MCF 10A (cell line): ENCODE measurements around the gene SVOP. TPM values are rescaled to one million over a fixed set of nuclear protein-coding genes. Genes with fewer than 3 reads are reported as not detected.

Experiments
- BruUV-seq: library from RNA; stranded (reverse); fragments of 400-500 nt; replicated peaks from 2 replicates; lab custom pipeline; 2021; lab: Mats Ljungman, UMichigan
- CTCF ChIA-PET: fragments of 300-600 bp; sonication (Branson Sonifier 250); formaldehyde crosslinking; extraction: SDS; loops from one replicate; lab custom pipeline; 2021; ENCODE audit warnings: antibody characterized with exemption, inconsistent platforms; lab: Yijun Ruan, JAX
- POLR2A ChIA-PET: fragments of 300-600, 350-650 bp; sonication (Branson Sonifier 250); formaldehyde crosslinking; extraction: SDS; loops from one replicate; lab custom pipeline; 2020; ENCODE audit warnings: antibody characterized with exemption, inconsistent platforms; lab: Yijun Ruan, JAX
- DNase-seq: peaks from one replicate; pipeline ENCODE4 v3.0.0-alpha.2; 2018; ENCODE audit not compliant: unreplicated experiment
- H3K27ac Mint-ChIP-seq: one replicate; pipeline ENCODE4 v1.8.0; 2022; ENCODE audit warnings: mild to moderate bottlenecking, low read depth, mixed read lengths; ENCODE audit not compliant: unreplicated experiment
- H3K27me3 Mint-ChIP-seq: one replicate; pipeline ENCODE4 v1.8.0; 2022; ENCODE audit warnings: mixed read lengths; ENCODE audit not compliant: insufficient read depth, unreplicated experiment
- H3K36me3 Mint-ChIP-seq: one replicate; pipeline ENCODE4 v1.8.0; 2022; ENCODE audit warnings: mild to moderate bottlenecking, moderate library complexity, mixed read lengths; ENCODE audit not compliant: insufficient read depth, unreplicated experiment
- H3K4me1 Mint-ChIP-seq: one replicate; pipeline ENCODE4 v1.8.0; 2022; ENCODE audit warnings: mixed read lengths; ENCODE audit not compliant: insufficient read depth, unreplicated experiment
- H3K4me3 Mint-ChIP-seq: one replicate; pipeline ENCODE4 v1.8.0; 2022; ENCODE audit warnings: mild to moderate bottlenecking, moderate library complexity, mixed read lengths; ENCODE audit not compliant: unreplicated experiment
- H3K9me3 Mint-ChIP-seq: one replicate; pipeline ENCODE4 v1.8.0; 2022; ENCODE audit warnings: mixed read lengths; ENCODE audit not compliant: unreplicated experiment
- intact Hi-C: fragments of 100-400 bp; cut with micrococcal nuclease; formaldehyde crosslinking; loops from 2 replicates; pipeline ENCODE4 v1.14.1; 2022
- total RNA-seq: library from RNA; stranded (reverse); gene quantifications from 2 replicates; pipeline ENCODE4 v1.2.3, GENCODE V29; 2022
- TF ChIP-seq, protein P1 (sequence below): fragments of 200-600 bp; IDR thresholded peaks from one replicate; pipeline ENCODE4 v1.8.0; 2022; ENCODE audit warnings: antibody characterized with exemption, mild to moderate bottlenecking; ENCODE audit not compliant: unreplicated experiment

The SVOP gene
- total RNA-seq, 1 experiment from 2014 or later, result not detected

DNA sequence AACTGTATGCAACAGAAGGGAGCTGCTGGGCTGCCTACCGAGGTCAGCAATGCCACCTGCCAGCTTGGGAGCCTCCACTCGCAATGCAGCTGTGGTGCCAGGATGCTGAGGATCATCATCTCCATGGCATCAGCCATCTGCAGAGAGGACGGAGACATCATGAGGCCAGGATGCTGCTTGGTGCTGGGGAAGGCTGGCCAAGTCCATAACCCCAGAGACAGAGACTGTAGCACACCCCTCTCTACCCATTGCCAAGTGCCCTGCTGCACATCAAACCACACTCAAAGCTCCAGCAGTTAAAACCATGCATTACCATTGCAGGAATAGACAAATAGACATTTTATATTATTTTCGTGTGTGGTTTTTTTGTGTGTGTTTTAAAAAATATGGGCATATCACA lies 43.5 kb downstream of the SVOP start:
- H3K9me3 Mint-ChIP-seq, result no peaks in the 10 kb centered on the region
- CTCF ChIA-PET, result interaction anchor here (1.1 kb wide), 1 partner anchor 59 kb away, joined by 5 read pairs; no protein-coding TSS in a partner anchor
- no TSS peak for BruUV-seq
- no peaks in the 10 kb centered on the region for H3K36me3 Mint-ChIP-seq
- no peaks in the 10 kb centered on the region for H3K27me3 Mint-ChIP-seq
- DNase-seq, result no peak
- no peak overlapping the region for H3K4me3 Mint-ChIP-seq
- no peak overlapping the region for H3K27ac Mint-ChIP-seq
- TF ChIP-seq, protein P1, sequence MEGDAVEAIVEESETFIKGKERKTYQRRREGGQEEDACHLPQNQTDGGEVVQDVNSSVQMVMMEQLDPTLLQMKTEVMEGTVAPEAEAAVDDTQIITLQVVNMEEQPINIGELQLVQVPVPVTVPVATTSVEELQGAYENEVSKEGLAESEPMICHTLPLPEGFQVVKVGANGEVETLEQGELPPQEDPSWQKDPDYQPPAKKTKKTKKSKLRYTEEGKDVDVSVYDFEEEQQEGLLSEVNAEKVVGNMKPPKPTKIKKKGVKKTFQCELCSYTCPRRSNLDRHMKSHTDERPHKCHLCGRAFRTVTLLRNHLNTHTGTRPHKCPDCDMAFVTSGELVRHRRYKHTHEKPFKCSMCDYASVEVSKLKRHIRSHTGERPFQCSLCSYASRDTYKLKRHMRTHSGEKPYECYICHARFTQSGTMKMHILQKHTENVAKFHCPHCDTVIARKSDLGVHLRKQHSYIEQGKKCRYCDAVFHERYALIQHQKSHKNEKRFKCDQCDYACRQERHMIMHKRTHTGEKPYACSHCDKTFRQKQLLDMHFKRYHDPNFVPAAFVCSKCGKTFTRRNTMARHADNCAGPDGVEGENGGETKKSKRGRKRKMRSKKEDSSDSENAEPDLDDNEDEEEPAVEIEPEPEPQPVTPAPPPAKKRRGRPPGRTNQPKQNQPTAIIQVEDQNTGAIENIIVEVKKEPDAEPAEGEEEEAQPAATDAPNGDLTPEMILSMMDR, result no peak
- intact Hi-C loops, result no loop called here
- no peaks in the 10 kb centered on the region for H3K4me1 Mint-ChIP-seq
- POLR2A ChIA-PET, result interaction anchor here (0.6 to 0.8 kb wide), 4 partner anchors 12 to 1103 kb away, joined by 3 read pairs; no protein-coding TSS in a partner anchor

DNA sequence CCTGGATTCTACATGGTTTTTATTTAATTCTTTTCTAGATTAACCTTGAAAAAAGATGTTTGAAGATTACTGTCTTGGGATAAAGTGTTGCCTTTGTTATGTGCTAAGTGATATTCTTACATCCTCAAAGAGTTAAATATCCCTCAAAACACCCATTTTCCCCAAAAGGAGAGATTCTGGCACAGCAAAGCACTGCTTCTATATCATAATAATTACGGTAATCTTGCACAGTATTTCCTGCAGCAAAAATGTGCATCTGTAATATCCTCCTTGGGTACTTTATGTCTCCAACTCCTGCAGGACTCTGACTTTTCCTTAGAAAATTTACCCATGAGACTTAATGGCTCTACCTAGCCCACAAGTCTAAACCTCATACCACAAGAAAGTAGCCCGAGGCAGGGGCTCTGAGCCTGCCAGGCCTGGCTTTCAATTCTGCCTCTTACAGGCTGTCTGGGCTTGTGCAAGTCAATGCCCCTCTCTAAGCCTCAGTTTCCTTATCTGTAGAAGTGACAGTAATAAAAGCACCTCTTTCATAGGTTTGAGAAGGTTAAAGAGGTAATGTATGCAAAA lies 45.8 kb downstream of the SVOP start:
- Mint-ChIP-seq H3K4me3 (no peak overlapping the region), H3K36me3 (no peaks in the 10 kb centered on the region), H3K9me3 (no peaks in the 10 kb centered on the region), H3K4me1 (no peaks in the 10 kb centered on the region), H3K27me3 (peaks cover 6% of the 10 kb centered on the region), H3K27ac (no peak overlapping the region)
- no TSS peak for BruUV-seq
- CTCF ChIA-PET, result interaction anchor here (1.6 kb wide), 1 partner anchor 25 kb away, joined by 3 read pairs; no protein-coding TSS in a partner anchor
- POLR2A ChIA-PET, result no interaction called here
- TF ChIP-seq, protein P1, result no peak
- DNase-seq, result no peak
- intact Hi-C loops, result no loop called here

DNA sequence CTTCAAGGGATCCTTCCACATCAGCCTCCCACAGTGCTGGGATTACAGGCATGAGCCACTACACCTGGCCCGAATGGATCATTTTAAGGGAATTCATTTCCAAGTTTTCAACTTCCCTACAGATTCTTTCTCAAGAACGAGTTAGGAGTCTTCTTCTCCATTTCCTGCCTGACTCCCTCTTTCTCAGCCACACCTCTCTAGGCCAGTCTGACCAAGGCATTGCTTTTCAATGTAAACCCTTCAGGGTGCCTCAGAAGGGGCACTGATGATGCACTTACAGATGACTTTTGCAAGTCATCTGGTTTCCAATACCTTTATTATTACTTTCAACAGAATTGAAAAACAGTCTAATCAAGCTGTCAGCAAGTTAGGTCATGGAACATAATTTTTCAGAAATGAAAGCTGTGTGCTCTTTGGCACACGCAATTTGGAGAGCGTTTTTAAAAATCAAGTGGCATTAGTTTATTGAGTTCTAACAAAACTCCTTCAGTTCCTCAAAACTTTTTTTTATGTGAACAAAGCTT lies 47.2 kb downstream of the SVOP start:
- TF ChIP-seq, protein P1, result no peak
- Mint-ChIP-seq H3K9me3 (no peaks in the 10 kb centered on the region), H3K4me3 (no peak overlapping the region), H3K4me1 (no peaks in the 10 kb centered on the region), H3K36me3 (no peaks in the 10 kb centered on the region), H3K27ac (no peak overlapping the region), H3K27me3 (peaks cover 20% of the 10 kb centered on the region)
- intact Hi-C loops, result no loop called here
- no TSS peak for BruUV-seq
- ChIA-PET POLR2A (no interaction called here), CTCF (interaction anchor here (1.6 kb wide), 1 partner anchor 23 kb away, joined by 3 read pairs; no protein-coding TSS in a partner anchor)
- no peak for DNase-seq

DNA sequence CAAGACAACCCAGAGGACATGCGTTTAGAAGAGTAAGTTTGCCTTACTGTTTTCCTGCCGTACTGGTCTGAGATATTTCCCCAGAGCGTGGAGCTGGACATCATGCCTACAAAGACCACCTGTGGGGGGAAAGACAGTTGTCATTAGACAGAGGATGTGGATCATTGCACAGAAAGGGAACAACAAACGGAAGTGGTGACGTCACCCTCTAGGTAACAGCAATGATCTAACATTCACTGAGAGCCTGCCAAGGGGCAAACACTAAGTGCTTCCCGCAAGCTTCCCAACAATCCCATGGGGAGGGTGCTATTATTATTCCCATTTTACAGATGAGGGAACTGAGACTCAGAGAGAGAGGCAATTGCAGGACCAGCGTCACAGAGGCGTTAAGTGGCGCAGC lies 48.5 kb downstream of the SVOP start:
- Mint-ChIP-seq H3K27ac (no peak overlapping the region), H3K4me3 (no peak overlapping the region), H3K27me3 (peaks cover 28% of the 10 kb centered on the region), H3K36me3 (no peaks in the 10 kb centered on the region), H3K9me3 (no peaks in the 10 kb centered on the region), H3K4me1 (no peaks in the 10 kb centered on the region)
- ChIA-PET POLR2A (no interaction called here), CTCF (no interaction called here)
- intact Hi-C loops, result no loop called here
- TF ChIP-seq, protein P1, result no peak
- no peak for DNase-seq
- no TSS peak for BruUV-seq
